ENCODE results near the gene RECQL5. TPM values are rescaled to one million over a fixed set of nuclear protein-coding genes. Genes with fewer than 3 reads are reported as not detected.
"Not testable (repeated sequence)": the region's sequence is repeated elsewhere in the genome, so short reads cannot be mapped to it uniquely, and the experiment has no call there.

The RECQL5 gene
- total and polyA plus RNA-seq, 2 of the 8 experiments (the other 6 are each of a cell fraction or from before 2014, with no cell fraction given): 15.1 to 41.1 TPM

- not testable (repeated sequence) for H4K5ac ChIP-seq (ENCODE audit: insufficient read length, low read depth, low read length); H3K56ac ChIP-seq (replicated peaks; ENCODE audit: insufficient read length, low read depth, low read length); H3K79me2 ChIP-seq (ENCODE audit: control insufficient read depth in 1 of 2, insufficient read depth in 2 of 2, low read length in 2 of 2); H2BK5ac ChIP-seq (ENCODE audit: low read depth, low read length); H2BK120ac ChIP-seq (replicated peaks; ENCODE audit: low read depth, low read length); H4K20me1 ChIP-seq (replicated peaks in 1 of 2; ENCODE audit: control insufficient read depth in 1 of 2, insufficient read depth in 2 of 2, low read length in 2 of 2); H3K4me3 ChIP-seq (ENCODE audit: extremely low read depth in 1 of 4, insufficient read depth in 2 of 4, low read depth in 3 of 4, low read length in 4 of 4); H3K36me3 ChIP-seq (ENCODE audit: control insufficient read depth in 2 of 4, insufficient read depth in 4 of 4, low read length in 3 of 4); H3K9ac ChIP-seq (replicated peaks in 1 of 4; ENCODE audit: extremely low read depth in 1 of 4, low read depth in 3 of 4, low read length in 3 of 4); H3K23me2 ChIP-seq (ENCODE audit: low read depth, low read length); H4K91ac ChIP-seq (replicated peaks; ENCODE audit: insufficient read length, low read length); DNase-seq (ENCODE audit: low read depth in 1 of 2, low spot score in 2 of 2); H3K18ac ChIP-seq (ENCODE audit: extremely low read depth, low read length); H3K79me1 ChIP-seq (ENCODE audit: low read depth, low read length); H3K9me3 ChIP-seq (ENCODE audit: insufficient read depth in 2 of 2, low read depth in 1 of 2, low read length in 1 of 2); H3K14ac ChIP-seq (ENCODE audit: insufficient read length); H2BK12ac ChIP-seq (ENCODE audit: low read depth, low read length); H2AFZ ChIP-seq (ENCODE audit: low read length); H3K27ac ChIP-seq (ENCODE audit: low read depth, low read length); H3K23ac ChIP-seq (ENCODE audit: insufficient read length); H2AK5ac ChIP-seq (ENCODE audit: low read depth, low read length); H2BK20ac ChIP-seq (ENCODE audit: low read length); H3K4ac ChIP-seq (replicated peaks; ENCODE audit: insufficient read length, low read depth, low read length); H2BK15ac ChIP-seq (ENCODE audit: low read length); H4K8ac ChIP-seq (ENCODE audit: extremely low read depth, insufficient read depth, low read length); FAIRE-seq; H3K4me2 ChIP-seq (ENCODE audit: insufficient read depth in 1 of 2, low read depth in 2 of 2, low read length in 2 of 2); H3K4me1 ChIP-seq (replicated peaks in 1 of 4; ENCODE audit: control insufficient read depth in 3 of 4, insufficient read depth in 4 of 4, low read length in 3 of 4)
- ChIA-PET POLR2A (ENCODE audit: partially characterized antibody) (interaction anchor here (0.7 to 1.4 kb wide), 5 partner anchors 13 to 1990 kb away, joined by 3 read pairs; no protein-coding TSS in a partner anchor), CTCF (ENCODE audit: partially characterized antibody) (interaction anchor here (0.6 to 3.6 kb wide), 15 partner anchors 14 to 673 kb away, joined by 3 to 10 read pairs (median 3); partner anchors contain the start of genes SMIM5 and TSEN54)
- 80% methylated on average over 5 of the region's 6 CpGs; no CpG with 5 or more reads in 1 of the 2 experiments for WGBS, 2 experiments (ENCODE audit: extremely low coverage in 1 of 2, insufficient coverage in 1 of 2, insufficient read length in 1 of 2, insufficient replicate concordance in 2 of 2, low coverage in 1 of 2, low lambda C conversion rate in 2 of 2, missing lambda C conversion rate in 1 of 2)
- H3K27me3 ChIP-seq (replicated peaks in 1 of 4; ENCODE audit: control insufficient read depth in 3 of 4, extremely low read depth in 1 of 4, insufficient read depth in 3 of 4, low read length in 3 of 4): peaks cover 0 to 10% (median 1%) of the 10 kb centered on the region in 4 experiments; a peak in 2 of 7 replicates
Observed at GRCh38 chr17:75583197-75583596, 83.8 kb downstream of the RECQL5 start.

Data from H1 (cell line).